HepG2 (cell line): Measurements from ENCODE around the gene GABBR2. TPM values are rescaled to one million over a fixed set of nuclear protein-coding genes. Genes with fewer than 3 reads are reported as not detected.

Experiments
- AGO2 ChIP-seq: fragments of 200-400 bp; formaldehyde crosslinking; optimal IDR thresholded peaks from 2 replicates; pipeline ENCODE3; 2017; ENCODE audit warnings: mild to moderate bottlenecking, low read depth, low read length, moderate library complexity
- ARHGAP35 ChIP-seq: sonication (generic); formaldehyde crosslinking; IDR thresholded peaks from 2 replicates; pipeline ENCODE4 v1.9.0; 2022; ENCODE audit warnings: mild to moderate bottlenecking, inconsistent platforms, moderate library complexity, missing genetic modification reagents, borderline replicate concordance
- EED ChIP-seq: sonication (generic); formaldehyde crosslinking; IDR thresholded peaks from 2 replicates; pipeline ENCODE4 v1.5.0; 2020; ENCODE audit warnings: mild to moderate bottlenecking, missing genetic modification reagents
- FOXJ3 ChIP-seq: sonication (generic); formaldehyde crosslinking; IDR thresholded peaks from 2 replicates; pipeline ENCODE4 v1.4.0; 2020; ENCODE audit warnings: missing genetic modification reagents, mild to moderate bottlenecking, borderline replicate concordance
- GATAD2A ChIP-seq: IDR thresholded peaks from 2 replicates; pipeline ENCODE4 v1.6.1; 2016
- KDM6A ChIP-seq: IDR thresholded peaks from 2 replicates; pipeline ENCODE4 v1.6.1; 2016; ENCODE audit warnings: low read depth
- NFRKB ChIP-seq: fragments of 450-650 bp; IDR thresholded peaks from 2 replicates; pipeline ENCODE4 v1.6.1; 2017
- NONO ChIP-seq, 2 experiments: fragments of 450-650 bp in 1 of 2; sonication (generic) in 1 of 2; formaldehyde crosslinking in 1 of 2; IDR thresholded peaks in 1 of 2; conservative IDR thresholded peaks in 1 of 2; 2 replicates each; pipeline versions ENCODE4 v1.6.1 to v1.8.0; 2017 to 2022; ENCODE audit warnings: mild to moderate bottlenecking in 1 of 2, missing genetic modification reagents in 1 of 2, moderate library complexity in 1 of 2
- PATZ1 ChIP-seq: sonication (generic); formaldehyde crosslinking; IDR thresholded peaks from 2 replicates; pipeline ENCODE4 v1.4.0; 2020; ENCODE audit warnings: missing genetic modification reagents
- ZFP1 ChIP-seq: IDR thresholded peaks from 2 replicates; pipeline ENCODE4 v1.6.1; 2016
- ZNF570 ChIP-seq: sonication (generic); formaldehyde crosslinking; IDR thresholded peaks from 2 replicates; pipeline ENCODE4 v1.4.0; 2020; ENCODE audit warnings: mild to moderate bottlenecking, missing genetic modification reagents, borderline replicate concordance
- polyA plus RNA-seq, 8 experiments: library from polyadenylated mRNA; depleted of rRNA in 3 of 8; stranded (reverse) in 7 of 8; unstranded in 1 of 8; fragments of >200 nt; fragmentation: Illumina TruSeq in 4 of 8; extraction: Trizol in 4 of 8; gene quantifications; 2 replicates each; pipeline versions ENCODE4 v1.2.1 to v1.2.3, GENCODE V29; 2011 to 2016; ENCODE audit warnings: low read depth in 4 of 8, missing spikeins in 1 of 8, mixed read lengths in 1 of 8; ENCODE audit not compliant: insufficient read depth in 1 of 8
- total RNA-seq, 5 experiments: library from RNA; depleted of rRNA; stranded (reverse); fragments of >200 nt; fragmentation: Illumina TruSeq; extraction: Trizol; gene quantifications; 2 replicates each; pipeline ENCODE4 v1.2.3, GENCODE V29; 2016; ENCODE audit warnings: low read depth in 1 of 5
- TF ChIP-seq, protein P1 (sequence below): sonication (generic); formaldehyde crosslinking; IDR thresholded peaks from 2 replicates; pipeline ENCODE4 v1.4.0; 2020; ENCODE audit warnings: mild to moderate bottlenecking, missing genetic modification reagents, borderline replicate concordance
- TF ChIP-seq, protein P2 (sequence below): sonication (generic); formaldehyde crosslinking; IDR thresholded peaks from 2 replicates; pipeline ENCODE4 v1.4.0; 2020; ENCODE audit warnings: missing genetic modification reagents

The GABBR2 gene
- total and polyA plus RNA-seq, 2 of the 13 experiments (the other 11 are each of a cell fraction or from before 2014, with no cell fraction given), result 0.02 TPM; not detected in 1

DNA sequence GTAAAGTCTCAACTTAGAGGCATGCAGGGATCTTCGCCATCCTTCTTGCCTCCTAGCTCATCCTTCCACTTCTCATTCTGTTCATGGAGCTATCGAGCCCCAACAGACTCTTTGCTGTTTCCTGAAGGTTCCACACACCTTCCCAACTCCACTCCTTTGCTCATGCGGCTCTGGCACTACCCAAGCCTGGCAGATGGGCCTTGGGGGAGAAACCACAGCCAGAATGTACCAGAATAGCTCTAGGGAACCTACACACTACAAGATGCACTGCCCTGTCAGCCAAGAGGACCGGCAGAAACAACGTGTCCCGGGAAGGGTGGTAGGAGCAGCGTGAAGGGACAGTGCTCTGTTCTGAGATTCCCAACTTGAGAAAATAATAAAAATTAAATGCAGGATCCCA lies 178.9 kb downstream of the GABBR2 start (continued):
- TF ChIP-seq PATZ1 (CRISPR knock-in tag), result no peak
- TF ChIP-seq EED, result no peak
- no peak for TF ChIP-seq FOXJ3 (CRISPR knock-in tag)
- no peak for TF ChIP-seq GATAD2A (CRISPR knock-in tag)
- TF ChIP-seq ARHGAP35 (CRISPR knock-in tag), result no peak
- TF ChIP-seq, protein P1, sequence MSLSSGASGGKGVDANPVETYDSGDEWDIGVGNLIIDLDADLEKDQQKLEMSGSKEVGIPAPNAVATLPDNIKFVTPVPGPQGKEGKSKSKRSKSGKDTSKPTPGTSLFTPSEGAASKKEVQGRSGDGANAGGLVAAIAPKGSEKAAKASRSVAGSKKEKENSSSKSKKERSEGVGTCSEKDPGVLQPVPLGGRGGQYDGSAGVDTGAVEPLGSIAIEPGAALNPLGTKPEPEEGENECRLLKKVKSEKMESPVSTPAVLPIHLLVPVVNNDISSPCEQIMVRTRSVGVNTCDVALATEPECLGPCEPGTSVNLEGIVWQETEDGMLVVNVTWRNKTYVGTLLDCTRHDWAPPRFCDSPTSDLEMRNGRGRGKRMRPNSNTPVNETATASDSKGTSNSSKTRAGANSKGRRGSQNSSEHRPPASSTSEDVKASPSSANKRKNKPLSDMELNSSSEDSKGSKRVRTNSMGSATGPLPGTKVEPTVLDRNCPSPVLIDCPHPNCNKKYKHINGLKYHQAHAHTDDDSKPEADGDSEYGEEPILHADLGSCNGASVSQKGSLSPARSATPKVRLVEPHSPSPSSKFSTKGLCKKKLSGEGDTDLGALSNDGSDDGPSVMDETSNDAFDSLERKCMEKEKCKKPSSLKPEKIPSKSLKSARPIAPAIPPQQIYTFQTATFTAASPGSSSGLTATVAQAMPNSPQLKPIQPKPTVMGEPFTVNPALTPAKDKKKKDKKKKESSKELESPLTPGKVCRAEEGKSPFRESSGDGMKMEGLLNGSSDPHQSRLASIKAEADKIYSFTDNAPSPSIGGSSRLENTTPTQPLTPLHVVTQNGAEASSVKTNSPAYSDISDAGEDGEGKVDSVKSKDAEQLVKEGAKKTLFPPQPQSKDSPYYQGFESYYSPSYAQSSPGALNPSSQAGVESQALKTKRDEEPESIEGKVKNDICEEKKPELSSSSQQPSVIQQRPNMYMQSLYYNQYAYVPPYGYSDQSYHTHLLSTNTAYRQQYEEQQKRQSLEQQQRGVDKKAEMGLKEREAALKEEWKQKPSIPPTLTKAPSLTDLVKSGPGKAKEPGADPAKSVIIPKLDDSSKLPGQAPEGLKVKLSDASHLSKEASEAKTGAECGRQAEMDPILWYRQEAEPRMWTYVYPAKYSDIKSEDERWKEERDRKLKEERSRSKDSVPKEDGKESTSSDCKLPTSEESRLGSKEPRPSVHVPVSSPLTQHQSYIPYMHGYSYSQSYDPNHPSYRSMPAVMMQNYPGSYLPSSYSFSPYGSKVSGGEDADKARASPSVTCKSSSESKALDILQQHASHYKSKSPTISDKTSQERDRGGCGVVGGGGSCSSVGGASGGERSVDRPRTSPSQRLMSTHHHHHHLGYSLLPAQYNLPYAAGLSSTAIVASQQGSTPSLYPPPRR (CRISPR knock-in tag), result no peak
- TF ChIP-seq AGO2, result no peak
- TF ChIP-seq, protein P2, sequence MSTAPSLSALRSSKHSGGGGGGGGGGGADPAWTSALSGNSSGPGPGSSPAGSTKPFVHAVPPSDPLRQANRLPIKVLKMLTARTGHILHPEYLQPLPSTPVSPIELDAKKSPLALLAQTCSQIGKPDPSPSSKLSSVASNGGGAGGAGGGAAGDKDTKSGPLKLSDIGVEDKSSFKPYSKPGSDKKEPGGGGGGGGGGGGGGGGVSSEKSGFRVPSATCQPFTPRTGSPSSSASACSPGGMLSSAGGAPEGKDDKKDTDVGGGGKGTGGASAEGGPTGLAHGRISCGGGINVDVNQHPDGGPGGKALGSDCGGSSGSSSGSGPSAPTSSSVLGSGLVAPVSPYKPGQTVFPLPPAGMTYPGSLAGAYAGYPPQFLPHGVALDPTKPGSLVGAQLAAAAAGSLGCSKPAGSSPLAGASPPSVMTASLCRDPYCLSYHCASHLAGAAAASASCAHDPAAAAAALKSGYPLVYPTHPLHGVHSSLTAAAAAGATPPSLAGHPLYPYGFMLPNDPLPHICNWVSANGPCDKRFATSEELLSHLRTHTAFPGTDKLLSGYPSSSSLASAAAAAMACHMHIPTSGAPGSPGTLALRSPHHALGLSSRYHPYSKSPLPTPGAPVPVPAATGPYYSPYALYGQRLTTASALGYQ (CRISPR knock-in tag), result no peak
- no peak for TF ChIP-seq NONO (IDR thresholded peaks at IDR 0.05)
- TF ChIP-seq NONO (CRISPR knock-in tag; conservative IDR thresholded peaks at IDR 0.05), result no peak
- TF ChIP-seq NFRKB, result no peak
- no peak for TF ChIP-seq ZNF570 (CRISPR knock-in tag)
- no peak for TF ChIP-seq KDM6A (CRISPR knock-in tag)
- TF ChIP-seq ZFP1 (CRISPR knock-in tag), result no peak
- TF ChIP-seq, all 625 proteins: peak for 0
